ENCODE results near the gene VAV3. TPM values are rescaled to one million over a fixed set of nuclear protein-coding genes. Genes with fewer than 3 reads are reported as not detected.

Gene VAV3
- total RNA-seq, 1 donor from 2014 or later, result 29.1 TPM

- intact Hi-C loops (cut with micrococcal nuclease), result loop anchor here (2.0 kb wide), 2 partner anchors 31 to 85 kb away; no protein-coding TSS in a partner anchor
- ChIA-PET CTCF (interaction anchor here (0.8 to 1.8 kb wide), 2 partner anchors 26 to 90 kb away, joined by 3 to 6 read pairs; no protein-coding TSS in a partner anchor), POLR2A (interaction anchor here (0.6 to 2.0 kb wide), 7 partner anchors 9 to 92 kb away, joined by 3 to 14 read pairs (median 5); no protein-coding TSS in a partner anchor)
- peaks cover 96% of the 10 kb centered on the region for H3K4me1 Mint-ChIP-seq
- TF ChIP-seq CTCF (IDR thresholded peaks at IDR 0.05), result no peak
- H3K4me3 Mint-ChIP-seq, result peak overlapping the region; percentile 33
- ATAC-seq (ENCODE audit: low read depth) (no peak), DNase-seq (no peak)
- no peaks in the 10 kb centered on the region for H3K27me3 Mint-ChIP-seq
- H3K36me3 Mint-ChIP-seq (ENCODE audit: low read depth), result peaks cover 13% of the 10 kb centered on the region
- peak overlapping the region; percentile 90 for H3K27ac Mint-ChIP-seq
- peaks cover 7% of the 10 kb centered on the region for H3K9me3 Mint-ChIP-seq
Observed at GRCh38 chr1:107871687-107872395, 93.1 kb downstream of the VAV3 start.

- no peak for DNase-seq
- ATAC-seq (ENCODE audit: low read depth), result no peak
- CTCF ChIA-PET, result interaction anchor here (0.8 to 1.8 kb wide), 2 partner anchors 27 to 89 kb away, joined by 3 to 6 read pairs; no protein-coding TSS in a partner anchor
- peaks cover 15% of the 10 kb centered on the region for H3K36me3 Mint-ChIP-seq (ENCODE audit: low read depth)
- H3K27ac Mint-ChIP-seq, result peak overlapping the region; percentile 90
- intact Hi-C loops (cut with micrococcal nuclease), result no loop called here
- H3K9me3 Mint-ChIP-seq, result peaks cover 7% of the 10 kb centered on the region
- POLR2A ChIA-PET, result interaction anchor here (0.6 to 2.0 kb wide), 6 partner anchors 10 to 93 kb away, joined by 3 to 14 read pairs (median 4); no protein-coding TSS in a partner anchor
- H3K27me3 Mint-ChIP-seq, result no peaks in the 10 kb centered on the region
- H3K4me1 Mint-ChIP-seq, result peaks cover 94% of the 10 kb centered on the region
- H3K4me3 Mint-ChIP-seq, result peak overlapping the region; percentile 33
- no peak for TF ChIP-seq CTCF (IDR thresholded peaks at IDR 0.05)
Observed at GRCh38 chr1:107871259-107871658, 93.7 kb downstream of the VAV3 start.

- Mint-ChIP-seq H3K36me3 (ENCODE audit: low read depth) (peaks cover 15% of the 10 kb centered on the region), H3K4me1 (peaks cover 93% of the 10 kb centered on the region), H3K27ac (peak overlapping the region; percentile 90), H3K27me3 (no peaks in the 10 kb centered on the region), H3K4me3 (peak overlapping the region; percentile 2), H3K9me3 (peaks cover 7% of the 10 kb centered on the region)
- TF ChIP-seq CTCF (IDR thresholded peaks at IDR 0.05), result no peak
- DNase-seq (no peak), ATAC-seq (ENCODE audit: low read depth) (no peak)
- ChIA-PET POLR2A (interaction anchor here (1.3 to 2.0 kb wide), 3 partner anchors 10 to 94 kb away, joined by 3 to 6 read pairs (median 5); no protein-coding TSS in a partner anchor), CTCF (interaction anchor here (0.8 to 1.8 kb wide), 2 partner anchors 27 to 89 kb away, joined by 3 to 6 read pairs; no protein-coding TSS in a partner anchor)
- intact Hi-C loops (cut with micrococcal nuclease), result loop anchor here (1.0 kb wide), 1 partner anchor 9 kb away; no protein-coding TSS in a partner anchor
Observed at GRCh38 chr1:107870696-107871095, 94.3 kb downstream of the VAV3 start.

GRCh38 chr1:107867897-107868296 lies 97.1 kb downstream of the VAV3 start:
- Mint-ChIP-seq H3K27ac (peak overlapping the region; percentile 67), H3K27me3 (no peaks in the 10 kb centered on the region), H3K36me3 (ENCODE audit: low read depth) (peaks cover 20% of the 10 kb centered on the region), H3K9me3 (peaks cover 7% of the 10 kb centered on the region), H3K4me3 (no peak overlapping the region), H3K4me1 (peaks cover 89% of the 10 kb centered on the region)
- no peak for TF ChIP-seq CTCF (IDR thresholded peaks at IDR 0.05)
- ChIA-PET POLR2A (no interaction called here), CTCF (no interaction called here)
- no peak for ATAC-seq (ENCODE audit: low read depth)
- intact Hi-C loops (cut with micrococcal nuclease), result loop anchor here (2.0 kb wide), 1 partner anchor 15 kb away; no protein-coding TSS in a partner anchor
- no peak for DNase-seq

- Mint-ChIP-seq H3K4me1 (peaks cover 89% of the 10 kb centered on the region), H3K9me3 (peaks cover 7% of the 10 kb centered on the region), H3K4me3 (no peak overlapping the region), H3K36me3 (ENCODE audit: low read depth) (peaks cover 21% of the 10 kb centered on the region), H3K27ac (peak overlapping the region; percentile 47), H3K27me3 (no peaks in the 10 kb centered on the region)
- DNase-seq (no peak), ATAC-seq (ENCODE audit: low read depth) (no peak)
- POLR2A ChIA-PET, result interaction anchor here (1.0 kb wide), 1 partner anchor 27 kb away, joined by 7 read pairs; no protein-coding TSS in a partner anchor
- no peak for TF ChIP-seq CTCF (IDR thresholded peaks at IDR 0.05)
- CTCF ChIA-PET, result no interaction called here
- intact Hi-C loops (cut with micrococcal nuclease), result no loop called here
Observed at GRCh38 chr1:107867422-107867821, 97.6 kb downstream of the VAV3 start.

Data from activated B cell treated with CpG ODN at 0.5 μM for 24 hours (primary cell).